Stimulated activated effector memory CD8-positive, alpha-beta T cell treated with anti-CD3 and anti-CD28 coated beads, Interleukin-12 subunit alpha, Interleukin-12 subunit beta, amount 100 ng/mL, for 72 hours (primary cell): ENCODE measurements around the gene TXNRD3.

Source experiments
- ATAC-seq: fragments of 150-1000 bp; cut with Tn5 transposase; 2 replicates; pipeline ENCODE4 v1.10.0; 2021
- DNase-seq, 2 donors: peaks; one replicate each; pipeline ENCODE4 v3.0.0; 2021 to 2022; ENCODE audit warnings: low spot score in 2 of 2
- H3K27ac Mint-ChIP-seq: one replicate; pipeline ENCODE4 v1.8.0; 2022; ENCODE audit warnings: mild to moderate bottlenecking, mixed read lengths
- H3K36me3 Mint-ChIP-seq: one replicate; pipeline ENCODE4 v1.8.0; 2022; ENCODE audit warnings: mild to moderate bottlenecking, mixed read lengths
- H3K4me1 Mint-ChIP-seq: one replicate; pipeline ENCODE4 v1.8.0; 2022; ENCODE audit warnings: mixed read lengths
- H3K4me3 Mint-ChIP-seq: one replicate; pipeline ENCODE4 v1.8.0; 2022; ENCODE audit warnings: mild to moderate bottlenecking, mixed read lengths
- H3K9me3 Mint-ChIP-seq: one replicate; pipeline ENCODE4 v1.8.0; 2022; ENCODE audit warnings: mixed read lengths

TXNRD3 gene

GRCh38 chr3:126679318-126679751 lies 24.4 kb upstream of the TXNRD3 start:
- no peak overlapping the region for H3K27ac Mint-ChIP-seq
- peak overlapping the region; percentile 48 for H3K4me3 Mint-ChIP-seq
- DNase-seq (peak; percentile 82 to 92), ATAC-seq (peak; percentile 77)
- no peaks in the 10 kb centered on the region for H3K9me3 Mint-ChIP-seq
- no peaks in the 10 kb centered on the region for H3K36me3 Mint-ChIP-seq
- H3K4me1 Mint-ChIP-seq = peaks cover 8% of the 10 kb centered on the region

GRCh38 chr3:126678693-126679317 lies 23.9 kb upstream of the TXNRD3 start:
- H3K4me1 Mint-ChIP-seq = peaks cover 8% of the 10 kb centered on the region
- H3K9me3 Mint-ChIP-seq = no peaks in the 10 kb centered on the region
- H3K27ac Mint-ChIP-seq = no peak overlapping the region
- H3K36me3 Mint-ChIP-seq = no peaks in the 10 kb centered on the region
- ATAC-seq (peak; percentile 29), DNase-seq (peak in 1 of 2 donors; percentile 43)
- peak overlapping the region; percentile 48 for H3K4me3 Mint-ChIP-seq

GRCh38 chr3:126677862-126678503 lies 23.1 kb upstream of the TXNRD3 start:
- Mint-ChIP-seq H3K36me3 (no peaks in the 10 kb centered on the region), H3K4me1 (peaks cover 8% of the 10 kb centered on the region), H3K27ac (no peak overlapping the region), H3K9me3 (no peaks in the 10 kb centered on the region), H3K4me3 (no peak overlapping the region)
- ATAC-seq (no peak), DNase-seq (peak in 1 of 2 donors; percentile 37)

- H3K4me1 Mint-ChIP-seq = peaks cover 8% of the 10 kb centered on the region
- no peaks in the 10 kb centered on the region for H3K36me3 Mint-ChIP-seq
- H3K4me3 Mint-ChIP-seq = no peak overlapping the region
- ATAC-seq = peak; percentile 9
- H3K27ac Mint-ChIP-seq = no peak overlapping the region
- no peaks in the 10 kb centered on the region for H3K9me3 Mint-ChIP-seq
- DNase-seq = peak in 1 of 2 donors; percentile 44
Observed at GRCh38 chr3:126676919-126677705, 22.2 kb upstream of the TXNRD3 start.

GRCh38 chr3:126672741-126673140 lies 17.8 kb upstream of the TXNRD3 start:
- Mint-ChIP-seq H3K27ac (no peak overlapping the region), H3K4me1 (no peaks in the 10 kb centered on the region), H3K9me3 (peaks cover 8% of the 10 kb centered on the region), H3K4me3 (no peak overlapping the region), H3K36me3 (no peaks in the 10 kb centered on the region)
- no peak for ATAC-seq
- DNase-seq = peak in 1 of 2 donors; percentile 43

GRCh38 chr3:126672340-126672739 lies 17.4 kb upstream of the TXNRD3 start:
- DNase-seq (peak in 1 of 2 donors; percentile 33), ATAC-seq (no peak)
- no peak overlapping the region for H3K27ac Mint-ChIP-seq
- no peaks in the 10 kb centered on the region for H3K4me1 Mint-ChIP-seq
- H3K9me3 Mint-ChIP-seq = peaks cover 8% of the 10 kb centered on the region
- H3K4me3 Mint-ChIP-seq = no peak overlapping the region
- no peaks in the 10 kb centered on the region for H3K36me3 Mint-ChIP-seq

GRCh38 chr3:126671521-126671920 lies 16.6 kb upstream of the TXNRD3 start:
- DNase-seq (no peak), ATAC-seq (peak; percentile 87)
- no peak overlapping the region for H3K4me3 Mint-ChIP-seq
- H3K4me1 Mint-ChIP-seq = peaks cover under 1% of the 10 kb centered on the region
- H3K9me3 Mint-ChIP-seq = peaks cover 8% of the 10 kb centered on the region
- H3K27ac Mint-ChIP-seq = no peak overlapping the region
- no peaks in the 10 kb centered on the region for H3K36me3 Mint-ChIP-seq

GRCh38 chr3:126668450-126669401 lies 13.8 kb upstream of the TXNRD3 start:
- H3K36me3 Mint-ChIP-seq = no peaks in the 10 kb centered on the region
- H3K4me1 Mint-ChIP-seq = peaks cover 15% of the 10 kb centered on the region
- H3K4me3 Mint-ChIP-seq = no peak overlapping the region
- H3K27ac Mint-ChIP-seq = no peak overlapping the region
- ATAC-seq (no peak), DNase-seq (peak in 1 of 2 donors; percentile 44)
- H3K9me3 Mint-ChIP-seq = peaks cover 8% of the 10 kb centered on the region

- H3K9me3 Mint-ChIP-seq = peaks cover 8% of the 10 kb centered on the region
- no peak overlapping the region for H3K4me3 Mint-ChIP-seq
- DNase-seq = peak in 1 of 2 donors; percentile 35
- H3K4me1 Mint-ChIP-seq = peaks cover 15% of the 10 kb centered on the region
- no peak overlapping the region for H3K27ac Mint-ChIP-seq
- H3K36me3 Mint-ChIP-seq = no peaks in the 10 kb centered on the region
- no peak for ATAC-seq
Observed at GRCh38 chr3:126667631-126668449, 12.9 kb upstream of the TXNRD3 start.

- H3K9me3 Mint-ChIP-seq = peaks cover 8% of the 10 kb centered on the region
- H3K4me3 Mint-ChIP-seq = no peak overlapping the region
- H3K27ac Mint-ChIP-seq = no peak overlapping the region
Observed at GRCh38 chr3:126666658-126667528, 12.0 kb upstream of the TXNRD3 start.

GRCh38 chr3:126665959-126666657 lies 11.2 kb upstream of the TXNRD3 start:
- Mint-ChIP-seq H3K4me1 (peaks cover 15% of the 10 kb centered on the region), H3K9me3 (peaks cover 4% of the 10 kb centered on the region), H3K4me3 (no peak overlapping the region), H3K36me3 (no peaks in the 10 kb centered on the region), H3K27ac (no peak overlapping the region)
- DNase-seq (peak in 1 of 2 donors; percentile 43), ATAC-seq (no peak)

More at GRCh38 chr3:126666658-126667528, 12.0 kb upstream of the TXNRD3 start:
- H3K36me3 Mint-ChIP-seq = no peaks in the 10 kb centered on the region
- H3K4me1 Mint-ChIP-seq = peaks cover 15% of the 10 kb centered on the region
- ATAC-seq = no peak
- DNase-seq = no peak

- ATAC-seq = no peak
- Mint-ChIP-seq H3K36me3 (no peaks in the 10 kb centered on the region), H3K4me1 (peaks cover 15% of the 10 kb centered on the region), H3K27ac (no peak overlapping the region), H3K4me3 (no peak overlapping the region), H3K9me3 (no peaks in the 10 kb centered on the region)
- DNase-seq = no peak
Observed at GRCh38 chr3:126665221-126665936, 10.5 kb upstream of the TXNRD3 start.
